Measurements from ENCODE around the gene LRRN1.

The LRRN1 gene

GRCh38 chr3:3893590-3893989, 94.4 kb downstream of the LRRN1 start:
- H3K4me3 ChIP-seq (ENCODE audit: low read depth, low read length) = no peak overlapping the region
- no peak for TF ChIP-seq CTCF (IDR thresholded peaks at IDR 0.05; ENCODE audit: low read depth, low read length)
